ENCODE results near the gene HDAC7. TPM values are rescaled to one million over a fixed set of nuclear protein-coding genes. Genes with fewer than 3 reads are reported as not detected.
A peak's percentile ranks its signal among the peaks of the same experiment; 100 is the strongest.

The HDAC7 gene
- total and polyA plus RNA-seq, 2 of the 13 experiments (the other 11 are each of a cell fraction or from before 2014, with no cell fraction given): 4.6 to 10.8 TPM

DNA sequence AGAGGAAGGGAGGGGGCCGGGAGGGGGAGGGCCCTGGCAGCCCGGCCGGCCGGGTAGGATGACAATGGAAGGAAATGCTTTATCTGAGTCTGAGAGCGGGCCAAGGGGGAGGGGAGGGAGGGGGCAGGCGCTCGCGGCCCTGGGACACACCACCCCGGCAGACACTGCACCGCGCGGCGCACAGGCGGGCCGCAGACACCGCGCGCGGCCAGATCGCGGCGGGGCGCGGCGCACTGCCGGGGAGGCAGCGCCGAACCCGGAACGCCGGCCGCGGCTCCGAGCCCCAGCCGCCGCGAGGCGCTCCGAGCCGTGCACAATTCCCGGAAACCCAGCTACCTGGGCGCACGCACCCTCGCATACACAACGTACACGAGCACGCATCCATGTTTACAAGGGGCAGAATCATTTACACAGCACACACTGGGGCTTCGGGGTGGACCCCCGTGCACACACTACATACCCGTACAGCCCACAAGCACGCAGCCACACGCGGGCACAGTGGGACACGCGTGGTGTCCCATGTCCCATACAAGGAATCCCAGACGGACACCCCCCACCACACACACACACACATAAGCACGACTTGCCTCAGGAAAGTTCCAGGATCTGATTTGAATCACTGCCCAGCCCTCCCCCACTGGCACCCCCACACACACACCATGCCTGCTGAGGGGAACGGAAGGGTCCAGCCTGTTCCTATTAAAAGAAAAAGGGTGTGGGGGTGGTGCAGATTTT, at the start of gene HDAC7 (continued):
- TF ChIP-seq YEATS4 (CRISPR knock-in tag; IDR thresholded peaks at IDR 0.05; ENCODE audit: borderline replicate concordance) (no peak), BRD4 (CRISPR knock-in tag; IDR thresholded peaks at IDR 0.05) (no peak), ZNF337 (CRISPR knock-in tag; IDR thresholded peaks at IDR 0.05; ENCODE audit: borderline replicate concordance, low read depth) (no peak), TSC22D2 (CRISPR knock-in tag; IDR thresholded peaks at IDR 0.05; ENCODE audit: borderline replicate concordance) (no peak), GABPA (IDR thresholded peaks at IDR 0.05; ENCODE audit: low read depth, low read length) (no peak), GABPA (CRISPR knock-in tag; IDR thresholded peaks at IDR 0.05; ENCODE audit: low read depth) (no peak), ZNF792 (CRISPR knock-in tag; IDR thresholded peaks at IDR 0.05) (0 out of 2 replicates have a peak, but pooled peaks have one; percentile 21), SP140L (CRISPR knock-in tag; IDR thresholded peaks at IDR 0.05; ENCODE audit: borderline replicate concordance) (no peak), NR2F6 (IDR thresholded peaks at IDR 0.05) (no peak), NR2F6 (CRISPR knock-in tag; IDR thresholded peaks at IDR 0.05) (no peak), SRF (IDR thresholded peaks at IDR 0.05; ENCODE audit: low read depth, low read length) (no peak), KMT2A (CRISPR knock-in tag; IDR thresholded peaks at IDR 0.05) (0 out of 2 replicates have a peak, but pooled peaks have one; percentile 40), ZFYVE20 (CRISPR knock-in tag; IDR thresholded peaks at IDR 0.05; ENCODE audit: borderline replicate concordance, low read depth) (no peak), FOXA1 (IDR thresholded peaks at IDR 0.05) (no peak), FOXA1 (CRISPR knock-in tag; IDR thresholded peaks at IDR 0.05) (peak; percentile 88), SIX4 (CRISPR knock-in tag; IDR thresholded peaks at IDR 0.05) (no peak), ZNF678 (CRISPR knock-in tag; IDR thresholded peaks at IDR 0.05) (no peak), TCF7L2 (IDR thresholded peaks at IDR 0.05; ENCODE audit: low read depth, low read length) (no peak)
- TF ChIP-seq, protein P1, sequence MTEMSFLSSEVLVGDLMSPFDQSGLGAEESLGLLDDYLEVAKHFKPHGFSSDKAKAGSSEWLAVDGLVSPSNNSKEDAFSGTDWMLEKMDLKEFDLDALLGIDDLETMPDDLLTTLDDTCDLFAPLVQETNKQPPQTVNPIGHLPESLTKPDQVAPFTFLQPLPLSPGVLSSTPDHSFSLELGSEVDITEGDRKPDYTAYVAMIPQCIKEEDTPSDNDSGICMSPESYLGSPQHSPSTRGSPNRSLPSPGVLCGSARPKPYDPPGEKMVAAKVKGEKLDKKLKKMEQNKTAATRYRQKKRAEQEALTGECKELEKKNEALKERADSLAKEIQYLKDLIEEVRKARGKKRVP (CRISPR knock-in tag; IDR thresholded peaks at IDR 0.05): no peak
- TF ChIP-seq, protein P2, sequence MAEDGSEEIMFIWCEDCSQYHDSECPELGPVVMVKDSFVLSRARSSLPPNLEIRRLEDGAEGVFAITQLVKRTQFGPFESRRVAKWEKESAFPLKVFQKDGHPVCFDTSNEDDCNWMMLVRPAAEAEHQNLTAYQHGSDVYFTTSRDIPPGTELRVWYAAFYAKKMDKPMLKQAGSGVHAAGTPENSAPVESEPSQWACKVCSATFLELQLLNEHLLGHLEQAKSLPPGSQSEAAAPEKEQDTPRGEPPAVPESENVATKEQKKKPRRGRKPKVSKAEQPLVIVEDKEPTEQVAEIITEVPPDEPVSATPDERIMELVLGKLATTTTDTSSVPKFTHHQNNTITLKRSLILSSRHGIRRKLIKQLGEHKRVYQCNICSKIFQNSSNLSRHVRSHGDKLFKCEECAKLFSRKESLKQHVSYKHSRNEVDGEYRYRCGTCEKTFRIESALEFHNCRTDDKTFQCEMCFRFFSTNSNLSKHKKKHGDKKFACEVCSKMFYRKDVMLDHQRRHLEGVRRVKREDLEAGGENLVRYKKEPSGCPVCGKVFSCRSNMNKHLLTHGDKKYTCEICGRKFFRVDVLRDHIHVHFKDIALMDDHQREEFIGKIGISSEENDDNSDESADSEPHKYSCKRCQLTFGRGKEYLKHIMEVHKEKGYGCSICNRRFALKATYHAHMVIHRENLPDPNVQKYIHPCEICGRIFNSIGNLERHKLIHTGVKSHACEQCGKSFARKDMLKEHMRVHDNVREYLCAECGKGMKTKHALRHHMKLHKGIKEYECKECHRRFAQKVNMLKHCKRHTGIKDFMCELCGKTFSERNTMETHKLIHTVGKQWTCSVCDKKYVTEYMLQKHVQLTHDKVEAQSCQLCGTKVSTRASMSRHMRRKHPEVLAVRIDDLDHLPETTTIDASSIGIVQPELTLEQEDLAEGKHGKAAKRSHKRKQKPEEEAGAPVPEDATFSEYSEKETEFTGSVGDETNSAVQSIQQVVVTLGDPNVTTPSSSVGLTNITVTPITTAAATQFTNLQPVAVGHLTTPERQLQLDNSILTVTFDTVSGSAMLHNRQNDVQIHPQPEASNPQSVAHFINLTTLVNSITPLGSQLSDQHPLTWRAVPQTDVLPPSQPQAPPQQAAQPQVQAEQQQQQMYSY (CRISPR knock-in tag; IDR thresholded peaks at IDR 0.05): no peak
- TF ChIP-seq, protein P3, sequence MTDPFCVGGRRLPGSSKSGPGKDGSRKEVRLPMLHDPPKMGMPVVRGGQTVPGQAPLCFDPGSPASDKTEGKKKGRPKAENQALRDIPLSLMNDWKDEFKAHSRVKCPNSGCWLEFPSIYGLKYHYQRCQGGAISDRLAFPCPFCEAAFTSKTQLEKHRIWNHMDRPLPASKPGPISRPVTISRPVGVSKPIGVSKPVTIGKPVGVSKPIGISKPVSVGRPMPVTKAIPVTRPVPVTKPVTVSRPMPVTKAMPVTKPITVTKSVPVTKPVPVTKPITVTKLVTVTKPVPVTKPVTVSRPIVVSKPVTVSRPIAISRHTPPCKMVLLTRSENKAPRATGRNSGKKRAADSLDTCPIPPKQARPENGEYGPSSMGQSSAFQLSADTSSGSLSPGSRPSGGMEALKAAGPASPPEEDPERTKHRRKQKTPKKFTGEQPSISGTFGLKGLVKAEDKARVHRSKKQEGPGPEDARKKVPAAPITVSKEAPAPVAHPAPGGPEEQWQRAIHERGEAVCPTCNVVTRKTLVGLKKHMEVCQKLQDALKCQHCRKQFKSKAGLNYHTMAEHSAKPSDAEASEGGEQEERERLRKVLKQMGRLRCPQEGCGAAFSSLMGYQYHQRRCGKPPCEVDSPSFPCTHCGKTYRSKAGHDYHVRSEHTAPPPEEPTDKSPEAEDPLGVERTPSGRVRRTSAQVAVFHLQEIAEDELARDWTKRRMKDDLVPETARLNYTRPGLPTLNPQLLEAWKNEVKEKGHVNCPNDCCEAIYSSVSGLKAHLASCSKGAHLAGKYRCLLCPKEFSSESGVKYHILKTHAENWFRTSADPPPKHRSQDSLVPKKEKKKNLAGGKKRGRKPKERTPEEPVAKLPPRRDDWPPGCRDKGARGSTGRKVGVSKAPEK (CRISPR knock-in tag; IDR thresholded peaks at IDR 0.05; ENCODE audit: borderline replicate concordance): no peak

Data from HepG2 (cell line).